NCI-H2029 (cell line): ENCODE results near the gene GRM4.

Experiments
- DNase-seq: peaks from one replicate; lab custom pipeline; 2025; lab: John Stamatoyannopoulos, UW

Gene GRM4

GRCh38 chr6:34142061-34142998 lies 3.6 kb downstream of the GRM4 start:
- DNase-seq: no peak

GRCh38 chr6:34140075-34140474 lies 5.8 kb downstream of the GRM4 start:
- DNase-seq: no peak

GRCh38 chr6:34138914-34139510 lies 6.9 kb downstream of the GRM4 start:
- no peak for DNase-seq

- no peak for DNase-seq
These were observed 7.7 kb downstream of the GRM4 start for GRCh38 chr6:34138191-34138590.

GRCh38 chr6:34135541-34135940 lies 10.3 kb downstream of the GRM4 start:
- no peak for DNase-seq

GRCh38 chr6:34132486-34133185 lies 13.3 kb downstream of the GRM4 start:
- no peak for DNase-seq

GRCh38 chr6:34131326-34132290 lies 14.3 kb downstream of the GRM4 start:
- peak; percentile 33 for DNase-seq

- no peak for DNase-seq
These were observed 15.0 kb downstream of the GRM4 start for GRCh38 chr6:34130862-34131261.

GRCh38 chr6:34129753-34130152 lies 16.1 kb downstream of the GRM4 start:
- no peak for DNase-seq

- DNase-seq: no peak
These were observed 17.8 kb downstream of the GRM4 start for GRCh38 chr6:34128045-34128444.

- no peak for DNase-seq
These were observed 19.5 kb downstream of the GRM4 start for GRCh38 chr6:34126419-34126818.

- DNase-seq: no peak
These were observed 19.9 kb downstream of the GRM4 start for GRCh38 chr6:34125939-34126338.

- no peak for DNase-seq
These were observed 24.8 kb downstream of the GRM4 start for GRCh38 chr6:34120953-34121675.

- DNase-seq: no peak
These were observed 30.0 kb downstream of the GRM4 start for GRCh38 chr6:34115915-34116314.

- no peak for DNase-seq
These were observed 30.5 kb downstream of the GRM4 start for GRCh38 chr6:34115403-34115795.

GRCh38 chr6:34114695-34115402 lies 31.0 kb downstream of the GRM4 start:
- DNase-seq: no peak

- no peak for DNase-seq
These were observed 32.4 kb downstream of the GRM4 start for GRCh38 chr6:34113532-34113931.

GRCh38 chr6:34112126-34112525 lies 33.8 kb downstream of the GRM4 start:
- DNase-seq: no peak

GRCh38 chr6:34110610-34111009 lies 35.3 kb downstream of the GRM4 start:
- DNase-seq: no peak

GRCh38 chr6:34108176-34108575 lies 37.7 kb downstream of the GRM4 start:
- no peak for DNase-seq
